IPS-18c (cell line): ENCODE data around the gene POLR1F.
"Not testable (repeated sequence)": the region's sequence is repeated elsewhere in the genome, so short reads cannot be mapped to it uniquely, and the experiment has no call there.

ENCODE experiments used
- H3K4me3 ChIP-seq: 2 replicates; pipeline ENCODE4 v1.7.0; 2013; ENCODE audit warnings: low read depth, mild to moderate bottlenecking, low read length, moderate library complexity; ENCODE audit not compliant: insufficient read depth
- H3K9me3 ChIP-seq: one replicate; pipeline ENCODE4 v1.6.1; 2013; ENCODE audit warnings: mild to moderate bottlenecking, low read length, moderate library complexity; ENCODE audit not compliant: control insufficient read depth, insufficient read depth

POLR1F gene

GRCh38 chr7:19692111-19692828, 16.6 kb downstream of the POLR1F start:
- no peaks in the 10 kb centered on the region for H3K9me3 ChIP-seq
- no peak overlapping the region for H3K4me3 ChIP-seq

- no peak overlapping the region for H3K4me3 ChIP-seq
- no peaks in the 10 kb centered on the region for H3K9me3 ChIP-seq
Observed at GRCh38 chr7:19690736-19691135, 18.1 kb downstream of the POLR1F start.

GRCh38 chr7:19689130-19689529, 19.7 kb downstream of the POLR1F start:
- H3K4me3 ChIP-seq, H3K9me3 ChIP-seq: not testable (repeated sequence)

GRCh38 chr7:19681596-19681995, 27.2 kb downstream of the POLR1F start:
- no peak overlapping the region for H3K4me3 ChIP-seq
- H3K9me3 ChIP-seq, result no peaks in the 10 kb centered on the region

DNA sequence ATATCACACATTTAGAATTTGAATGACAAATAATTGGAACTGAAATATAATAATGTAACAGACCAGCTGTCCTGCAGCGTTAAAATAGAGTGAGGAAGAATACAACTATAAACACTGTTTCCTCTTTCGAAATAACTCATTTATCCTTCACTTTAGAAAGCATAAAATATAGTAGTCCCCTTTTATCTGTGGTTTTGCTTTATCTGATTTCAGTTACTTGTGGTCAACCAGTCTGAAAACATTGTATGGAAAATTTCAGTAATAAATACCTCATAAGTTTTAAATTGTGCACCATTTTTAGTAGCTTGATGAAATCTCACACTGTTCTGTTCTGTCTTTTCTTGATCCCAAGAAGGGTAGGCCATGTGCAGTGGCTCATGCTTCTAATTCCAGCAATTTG, 31.7 kb downstream of the POLR1F start:
- Histone ChIP-seq H3K9me3 (no peaks in the 10 kb centered on the region), H3K4me3 (no peak overlapping the region)

GRCh38 chr7:19675816-19676215, 33.0 kb downstream of the POLR1F start:
- Histone ChIP-seq H3K4me3 (no peak overlapping the region), H3K9me3 (no peaks in the 10 kb centered on the region)

- no peak overlapping the region for H3K4me3 ChIP-seq
- no peaks in the 10 kb centered on the region for H3K9me3 ChIP-seq
Observed at GRCh38 chr7:19674266-19674960, 34.4 kb downstream of the POLR1F start.

DNA sequence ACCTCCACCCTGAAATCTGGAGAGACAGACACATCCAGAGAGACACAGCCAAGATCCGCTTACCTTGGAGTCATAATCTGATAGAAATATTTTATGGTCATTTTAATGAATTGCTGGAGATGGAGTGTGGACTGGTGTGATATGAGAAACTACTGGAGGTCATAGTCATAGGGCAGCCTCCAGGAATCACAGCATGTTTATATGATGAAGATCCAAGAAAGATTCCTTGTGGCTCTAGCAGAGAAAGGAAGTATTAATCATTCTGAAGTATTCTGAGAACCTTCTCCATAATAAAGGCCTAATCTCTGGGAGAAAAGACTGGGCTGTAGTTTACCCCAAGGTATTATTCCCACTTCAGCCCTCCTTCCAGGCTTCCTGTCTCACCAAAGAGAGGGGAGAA, 38.0 kb downstream of the POLR1F start:
- Histone ChIP-seq H3K9me3 (no peaks in the 10 kb centered on the region), H3K4me3 (no peak overlapping the region)

GRCh38 chr7:19665399-19666008, 43.3 kb downstream of the POLR1F start:
- Histone ChIP-seq H3K4me3 (no peak overlapping the region), H3K9me3 (no peaks in the 10 kb centered on the region)

DNA sequence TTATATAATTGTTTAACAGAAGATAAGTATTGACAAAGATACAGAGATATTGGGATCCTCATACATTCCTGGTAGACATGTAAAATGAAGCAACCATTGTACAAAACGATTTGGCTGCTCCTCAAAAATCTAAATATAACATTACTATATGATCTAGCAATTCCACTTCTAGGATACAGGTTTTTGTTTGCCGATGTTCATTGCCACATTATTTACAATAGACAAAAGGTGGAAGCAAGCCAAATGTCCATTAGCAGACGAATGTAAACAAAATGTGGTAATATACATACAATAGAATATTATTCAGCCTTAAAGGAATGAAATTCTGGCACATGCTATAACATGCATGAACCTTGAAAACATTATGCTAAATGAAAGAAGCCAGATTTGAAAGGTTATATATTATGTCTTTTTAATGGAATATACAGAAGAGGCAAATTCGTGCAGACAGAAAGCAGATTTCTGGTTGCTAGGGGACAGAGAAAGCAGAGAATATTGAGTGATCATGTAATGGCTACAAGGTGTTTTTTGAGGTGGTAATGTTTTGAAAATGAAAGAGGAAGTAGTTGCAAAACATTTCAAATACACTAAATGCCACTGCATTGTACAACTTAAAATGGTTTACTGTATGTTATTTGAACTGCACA, 44.9 kb downstream of the POLR1F start:
- Histone ChIP-seq H3K4me3 (no peak overlapping the region), H3K9me3 (no peaks in the 10 kb centered on the region)

DNA sequence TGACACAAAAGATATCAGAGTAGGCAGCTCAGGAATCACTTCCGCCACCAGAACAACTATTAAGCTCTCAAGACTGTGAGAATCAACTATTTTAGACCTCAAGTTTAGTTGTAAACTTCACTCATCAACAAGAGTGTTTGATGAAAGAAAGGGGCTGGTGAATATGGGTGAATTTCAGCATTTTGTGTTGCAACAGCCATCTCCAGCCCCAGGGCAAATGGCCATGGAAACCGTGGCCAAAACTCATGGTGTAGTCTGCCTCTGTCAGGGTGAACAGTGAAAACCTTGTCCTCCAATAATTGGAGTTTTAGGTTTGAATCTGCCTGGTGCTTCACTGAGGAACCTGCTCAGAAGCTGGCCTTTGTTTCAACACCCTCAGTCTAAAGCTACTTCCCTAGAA, 60.0 kb downstream of the POLR1F start:
- Histone ChIP-seq H3K4me3 (no peak overlapping the region), H3K9me3 (no peaks in the 10 kb centered on the region)
